DND-41 (cell line): ENCODE data around the gene NLGN4Y.

Source experiments
- ATAC-seq: fragments of 200-7000 bp; cut with Tn5 transposase; 3 replicates; pipeline ENCODE4 v1.9.1; 2021; ENCODE audit warnings: low read depth; ENCODE audit not compliant: insufficient read depth
- DNase-seq: peaks from one replicate; pipeline ENCODE4 v3.0.0-alpha.2; 2020
- H2AFZ ChIP-seq: 2 replicates; pipeline ENCODE4 v1.6.0; 2012; ENCODE audit warnings: low read depth, low read length
- H3K27ac ChIP-seq: 2 replicates; pipeline ENCODE4 v1.5.1; 2012; ENCODE audit warnings: low read length, inconsistent platforms
- H3K27me3 ChIP-seq: fragments of 200-600 bp; sonication (generic); 2 replicates; pipeline ENCODE4 v1.6.0; 2012; ENCODE audit warnings: low read length, mild to moderate bottlenecking, inconsistent platforms; ENCODE audit not compliant: insufficient read depth, poor library complexity
- H3K36me3 ChIP-seq: 2 replicates; pipeline ENCODE4 v1.5.1; 2012; ENCODE audit warnings: low read length, inconsistent platforms; ENCODE audit not compliant: insufficient read depth
- H3K4me1 ChIP-seq: 2 replicates; pipeline ENCODE4 v1.5.1; 2012; ENCODE audit warnings: mild to moderate bottlenecking, low read length; ENCODE audit not compliant: insufficient read depth
- H3K4me2 ChIP-seq: 2 replicates; pipeline ENCODE4 v1.6.0; 2012; ENCODE audit warnings: mild to moderate bottlenecking, moderate library complexity, low read length, inconsistent platforms; ENCODE audit not compliant: insufficient read depth
- H3K4me3 ChIP-seq, 2 experiments: fragments of 200-600 bp in 1 of 2; shearing (Covaris generic) in 1 of 2; 2 replicates each; pipeline ENCODE4 v1.5.1; 2012 to 2016; ENCODE audit warnings: inconsistent platforms in 2 of 2, low read length in 2 of 2, mild to moderate bottlenecking in 2 of 2, low read depth in 1 of 2, moderate library complexity in 1 of 2
- H3K79me2 ChIP-seq: 2 replicates; pipeline ENCODE4 v1.6.0; 2012; ENCODE audit warnings: low read length, inconsistent platforms; ENCODE audit not compliant: insufficient read depth
- H3K9ac ChIP-seq: 2 replicates; pipeline ENCODE4 v1.6.0; 2012; ENCODE audit warnings: low read depth, mild to moderate bottlenecking, inconsistent platforms, low read length, moderate library complexity
- H3K9me3 ChIP-seq: 2 replicates; pipeline ENCODE4 v1.5.1; 2012; ENCODE audit warnings: low read length, moderate library complexity, mild to moderate bottlenecking, inconsistent platforms; ENCODE audit not compliant: insufficient read depth, severe bottlenecking
- H4K20me1 ChIP-seq: 2 replicates; pipeline ENCODE4 v1.6.0; 2012; ENCODE audit warnings: low read length; ENCODE audit not compliant: insufficient read depth
- CTCF ChIP-seq: IDR thresholded peaks from 2 replicates; pipeline ENCODE4 v1.5.1; 2012; ENCODE audit warnings: borderline replicate concordance, low read length, moderate library complexity, mild to moderate bottlenecking; ENCODE audit not compliant: poor library complexity, severe bottlenecking; ENCODE audit errors: extremely low read depth
- EZH2 ChIP-seq: IDR thresholded peaks from 3 replicates; pipeline ENCODE4 v1.6.1; 2012; ENCODE audit warnings: borderline replicate concordance, low read depth, mild to moderate bottlenecking, moderate library complexity, low read length, inconsistent platforms; ENCODE audit not compliant: severe bottlenecking

The NLGN4Y gene

GRCh38 chrY:14822906-14823305 is 298.6 kb downstream of the NLGN4Y start:
- TF ChIP-seq EZH2 (no peak), CTCF (no peak)
- ATAC-seq, result no peak

GRCh38 chrY:14824583-14824982 is 300.3 kb downstream of the NLGN4Y start:
- Histone ChIP-seq H3K27me3 (no peaks in the 10 kb centered on the region), H3K4me3 (no peak overlapping the region), H4K20me1 (no peaks in the 10 kb centered on the region), H3K27ac (no peak overlapping the region), H3K4me2 (no peak overlapping the region), H2AFZ (no peak overlapping the region), H3K9ac (no peak overlapping the region), H3K79me2 (no peaks in the 10 kb centered on the region), H3K36me3 (no peaks in the 10 kb centered on the region), H3K9me3 (no peaks in the 10 kb centered on the region), H3K4me1 (no peaks in the 10 kb centered on the region)
- TF ChIP-seq EZH2 (no peak), CTCF (no peak)
- DNase-seq (no peak), ATAC-seq (no peak)

More at GRCh38 chrY:14822906-14823305, 298.6 kb downstream of the NLGN4Y start:
- Histone ChIP-seq H3K9me3 (no peaks in the 10 kb centered on the region), H3K27ac (no peak overlapping the region), H3K79me2 (no peaks in the 10 kb centered on the region), H3K4me3 (no peak overlapping the region), H3K4me1 (no peaks in the 10 kb centered on the region), H3K4me2 (no peak overlapping the region), H2AFZ (no peak overlapping the region), H3K27me3 (no peaks in the 10 kb centered on the region), H3K9ac (no peak overlapping the region), H3K36me3 (no peaks in the 10 kb centered on the region), H4K20me1 (no peaks in the 10 kb centered on the region)
- DNase-seq, result no peak

GRCh38 chrY:14825728-14826127 is 301.4 kb downstream of the NLGN4Y start:
- Histone ChIP-seq H3K27ac (no peak overlapping the region), H3K4me2 (no peak overlapping the region), H3K4me1 (no peaks in the 10 kb centered on the region), H3K4me3 (no peak overlapping the region), H2AFZ (no peak overlapping the region), H3K36me3 (no peaks in the 10 kb centered on the region), H3K27me3 (no peaks in the 10 kb centered on the region), H4K20me1 (no peaks in the 10 kb centered on the region), H3K9me3 (no peaks in the 10 kb centered on the region), H3K79me2 (no peaks in the 10 kb centered on the region), H3K9ac (no peak overlapping the region)
- no peak for TF ChIP-seq EZH2
- no peak for TF ChIP-seq CTCF
- ATAC-seq, result no peak
- DNase-seq, result no peak

- no peak overlapping the region for H3K4me2 ChIP-seq
- ATAC-seq (no peak), DNase-seq (no peak)
Measured at GRCh38 chrY:14828531-14828930, 304.2 kb downstream of the NLGN4Y start.

More at GRCh38 chrY:14828531-14828930, 304.2 kb downstream of the NLGN4Y start:
- Histone ChIP-seq H3K27me3 (no peaks in the 10 kb centered on the region), H3K27ac (no peak overlapping the region), H3K36me3 (no peaks in the 10 kb centered on the region), H3K9me3 (no peaks in the 10 kb centered on the region), H3K4me3 (no peak overlapping the region), H2AFZ (no peak overlapping the region), H4K20me1 (no peaks in the 10 kb centered on the region), H3K9ac (no peak overlapping the region), H3K79me2 (no peaks in the 10 kb centered on the region), H3K4me1 (peaks cover under 1% of the 10 kb centered on the region; the same call in 1 of the 2 replicates)
- TF ChIP-seq EZH2 (no peak), CTCF (no peak)
